ENCODE data around the gene MIA. TPM values are rescaled to one million over a fixed set of nuclear protein-coding genes. Genes with fewer than 3 reads are reported as not detected.
"Not testable (repeated sequence)": the region's sequence is repeated elsewhere in the genome, so short reads cannot be mapped to it uniquely, and the experiment has no call there.

The MIA gene
- total RNA-seq, 4 donors from 2014 or later, result 2.1 to 4.1 (median 2.7) TPM

- peak overlapping the region; percentile 50 to 65 (median 54) for H3K4me3 ChIP-seq
- H3K9me3 ChIP-seq; intact Hi-C loops (cut with DNase I); H3K27me3 ChIP-seq: not testable (repeated sequence)
- peaks cover 63 to 76% (median 75%) of the 10 kb centered on the region in 4 donors for H3K4me1 ChIP-seq
- 2% methylated on average over 17 of the region's 65 CpGs for WGBS
- peaks cover 5 to 30% (median 26%) of the 10 kb centered on the region in 4 donors for H3K36me3 ChIP-seq
- peak; percentile 96 for DNase-seq (ENCODE audit: extremely low spot score)
- peak in 1 of 2 donors; percentile 65 for TF ChIP-seq POLR2AphosphoS5 (IDR thresholded peaks at IDR 0.05)
- peak overlapping the region; percentile 75 to 99 (median 80) for H3K27ac ChIP-seq (replicated peaks in 1 of 4)
Observed at GRCh38 chr19:40810649-40811408, 35.5 kb downstream of the MIA start.

- peak overlapping the region; percentile 50 to 65 (median 54) for H3K4me3 ChIP-seq
- H3K27me3 ChIP-seq, result no peaks in the 10 kb centered on the region
- WGBS, result 30% methylated on average over 26 of the region's 35 CpGs
- H3K27ac ChIP-seq (replicated peaks in 1 of 4), result peak overlapping the region; percentile 75 to 99 (median 80)
- no peak for TF ChIP-seq POLR2AphosphoS5 (IDR thresholded peaks at IDR 0.05)
- TF ChIP-seq CTCF (IDR thresholded peaks at IDR 0.05), result no peak
- TF ChIP-seq EP300 (IDR thresholded peaks at IDR 0.05), result no peak
- TF ChIP-seq POLR2A (IDR thresholded peaks at IDR 0.05; ENCODE audit: low read depth), result no peak
- no peaks in the 10 kb centered on the region for H3K9me3 ChIP-seq
- DNase-seq (ENCODE audit: extremely low spot score), result no peak
- intact Hi-C loops (cut with DNase I), result no loop called here
- peaks cover 5 to 30% (median 26%) of the 10 kb centered on the region in 4 donors for H3K36me3 ChIP-seq
- H3K4me1 ChIP-seq, result peaks cover 54 to 67% (median 66%) of the 10 kb centered on the region in 4 donors
Observed at GRCh38 chr19:40811478-40812341, 36.4 kb downstream of the MIA start.

GRCh38 chr19:40812571-40812970, 37.2 kb downstream of the MIA start:
- H3K27me3 ChIP-seq; H3K9me3 ChIP-seq; intact Hi-C loops (cut with DNase I); DNase-seq (ENCODE audit: extremely low spot score); H3K4me3 ChIP-seq: not testable (repeated sequence)
- H3K36me3 ChIP-seq, result peaks cover 0 to 24% (median 21%) of the 10 kb centered on the region in 4 donors
- 87% methylated on average over 7 of the region's 7 CpGs for WGBS
- H3K27ac ChIP-seq (replicated peaks in 1 of 4), result peak overlapping the region in 1 of 4 donors; percentile 36
- H3K4me1 ChIP-seq, result peaks cover 46 to 58% (median 57%) of the 10 kb centered on the region in 4 donors

- no peaks in the 10 kb centered on the region for H3K27me3 ChIP-seq
- H3K27ac ChIP-seq (replicated peaks in 1 of 4), result peak overlapping the region in 1 of 4 donors; percentile 36
- 29% methylated on average over 4 of the region's 4 CpGs for WGBS
- DNase-seq (ENCODE audit: extremely low spot score), result no peak
- intact Hi-C loops (cut with DNase I), result no loop called here
- H3K9me3 ChIP-seq, result no peaks in the 10 kb centered on the region
- peaks cover 0 to 18% (median 15%) of the 10 kb centered on the region in 4 donors for H3K36me3 ChIP-seq
- H3K4me3 ChIP-seq, result no peak overlapping the region
- TF ChIP-seq POLR2AphosphoS5 (IDR thresholded peaks at IDR 0.05), result no peak
- no peak for TF ChIP-seq POLR2A (IDR thresholded peaks at IDR 0.05; ENCODE audit: low read depth)
- TF ChIP-seq EP300 (IDR thresholded peaks at IDR 0.05), result no peak
- no peak for TF ChIP-seq CTCF (IDR thresholded peaks at IDR 0.05)
- peaks cover 41 to 55% (median 54%) of the 10 kb centered on the region in 4 donors for H3K4me1 ChIP-seq
Observed at GRCh38 chr19:40813182-40813581, 37.9 kb downstream of the MIA start.

- 73% methylated on average over 4 of the region's 4 CpGs for WGBS
- H3K36me3 ChIP-seq, result no peaks in the 10 kb centered on the region
- no peak for DNase-seq (ENCODE audit: extremely low spot score)
- H3K27ac ChIP-seq (replicated peaks in 1 of 4), result no peak overlapping the region
- peaks cover 36 to 55% (median 53%) of the 10 kb centered on the region in 4 donors for H3K4me1 ChIP-seq
- H3K27me3 ChIP-seq, result no peaks in the 10 kb centered on the region
- TF ChIP-seq EP300 (IDR thresholded peaks at IDR 0.05) (no peak), POLR2A (IDR thresholded peaks at IDR 0.05; ENCODE audit: low read depth) (no peak), CTCF (IDR thresholded peaks at IDR 0.05) (no peak), POLR2AphosphoS5 (IDR thresholded peaks at IDR 0.05) (no peak)
- no peak overlapping the region for H3K4me3 ChIP-seq
- intact Hi-C loops (cut with DNase I), result loop anchor here (5.0 kb wide), 1 partner anchor 63 kb away; the partner anchor contains the start of genes ACTMAP and SNRPA
- no peaks in the 10 kb centered on the region for H3K9me3 ChIP-seq
Observed at GRCh38 chr19:40815223-40815622, 39.9 kb downstream of the MIA start.
